K562 (cell line): ENCODE data around the gene SVIL. TPM values are rescaled to one million over a fixed set of nuclear protein-coding genes. Genes with fewer than 3 reads are reported as not detected.
"Not testable (repeated sequence)": the region's sequence is repeated elsewhere in the genome, so short reads cannot be mapped to it uniquely, and the experiment has no call there.

Experiments
- ATAC-seq: fragments of 200-7000 bp; cut with Tn5 transposase; 3 replicates; pipeline ENCODE4 v1.9.1; 2020; ENCODE audit warnings: moderate library complexity
- BruUV-seq: library from RNA; stranded (reverse); fragments of 400-500 nt; replicated peaks from 2 replicates; lab custom pipeline; 2021; lab: Mats Ljungman, UMichigan
- CTCF ChIA-PET: fragments of 300-600 bp; formaldehyde crosslinking; extraction: SDS; loops from one replicate; lab custom pipeline; 2021; ENCODE audit warnings: low intra/inter-chr PET ratio; lab: Yijun Ruan, JAX
- POLR2A ChIA-PET: fragments of 300-600, 350-650 bp; sonication (Branson Sonifier 250); formaldehyde crosslinking; extraction: SDS; loops from one replicate; lab custom pipeline; 2021; ENCODE audit warnings: antibody characterized with exemption, inconsistent platforms; lab: Yijun Ruan, JAX
- DNase-seq, 4 experiments: peaks; one replicate each; pipeline versions ENCODE4 v3.0.0 to v3.0.0-alpha.2; 2011 to 2018; ENCODE audit warnings: low spot score in 3 of 4, mixed read lengths in 3 of 4; ENCODE audit errors: extremely low read depth in 1 of 4
- FAIRE-seq: peaks from 2 replicates; lab custom pipeline; 2011; peaks lifted over from hg19 to GRCh38; lab: Jason Lieb, UNC
- H2AFZ ChIP-seq: 2 replicates; pipeline ENCODE4 v1.6.0; 2011; ENCODE audit warnings: low read depth, low read length, control low read depth, inconsistent platforms
- H3K27ac ChIP-seq: fragments of 200-600 bp; 3 replicates; pipeline ENCODE4 v1.8.0; 2011; ENCODE audit warnings: low read depth, mild to moderate bottlenecking, control low read depth, inconsistent platforms, low read length, moderate library complexity, mixed read lengths; ENCODE audit errors: extremely low read depth
- H3K27me3 ChIP-seq, 2 experiments: fragments of 300-600 bp in 1 of 2; 2 replicates in 1 of 2; 3 replicates in 1 of 2; pipeline versions ENCODE4 v1.6.0 to v1.8.0; 2011; ENCODE audit warnings: inconsistent platforms in 2 of 2, low read length in 2 of 2, mild to moderate bottlenecking in 1 of 2, mixed read lengths in 1 of 2, moderate library complexity in 1 of 2; ENCODE audit not compliant: control insufficient read depth in 2 of 2, insufficient read depth in 2 of 2
- H3K36me3 ChIP-seq: fragments of 300-600 bp; 3 replicates; pipeline ENCODE4 v1.8.0; 2011; ENCODE audit warnings: mild to moderate bottlenecking, low read length, inconsistent platforms; ENCODE audit not compliant: control insufficient read depth, insufficient read depth
- H3K4me1 ChIP-seq, 2 experiments: fragments of 200-600 bp in 1 of 2; replicated peaks in 1 of 2; 2 replicates in 1 of 2; 3 replicates in 1 of 2; pipeline versions ENCODE4 v1.5.1 to v1.8.0; 2011; ENCODE audit warnings: inconsistent platforms in 2 of 2, low read length in 2 of 2, mild to moderate bottlenecking in 1 of 2, mixed read lengths in 1 of 2, moderate library complexity in 1 of 2; ENCODE audit not compliant: control insufficient read depth in 2 of 2, insufficient read depth in 2 of 2
- H3K4me2 ChIP-seq: 2 replicates; pipeline ENCODE4 v1.6.1; 2011; ENCODE audit warnings: low read length, control low read depth, inconsistent platforms, mixed read lengths; ENCODE audit not compliant: insufficient read depth
- H3K4me3 ChIP-seq: fragments of 200-600 bp; sonication (generic), shearing (Covaris generic); 2 replicates; pipeline ENCODE4 v1.5.1; 2016; ENCODE audit warnings: control low read depth, inconsistent platforms
- H3K79me2 ChIP-seq: fragments of 200-600 bp; 3 replicates; pipeline ENCODE4 v1.8.0; 2011; ENCODE audit warnings: low read length, inconsistent platforms; ENCODE audit not compliant: control insufficient read depth, insufficient read depth
- H3K9ac ChIP-seq, 2 experiments: 2 replicates each; pipeline versions ENCODE4 v1.6.0 to v1.6.1; 2011; ENCODE audit warnings: low read depth in 2 of 2, low read length in 2 of 2, control low read depth in 1 of 2, inconsistent platforms in 1 of 2, mild to moderate bottlenecking in 1 of 2, mixed read lengths in 1 of 2; ENCODE audit not compliant: insufficient read depth in 1 of 2
- H3K9me1 ChIP-seq: one replicate; pipeline ENCODE4 v1.6.0; 2011; ENCODE audit warnings: inconsistent platforms, mild to moderate bottlenecking, low read length, moderate library complexity; ENCODE audit not compliant: control insufficient read depth, insufficient read depth
- H3K9me3 ChIP-seq: replicated peaks from 2 replicates; pipeline ENCODE4 v1.5.1; 2011; ENCODE audit warnings: low read depth, low read length, inconsistent platforms; ENCODE audit not compliant: control insufficient read depth, insufficient read depth
- H4K20me1 ChIP-seq: replicated peaks from 2 replicates; pipeline ENCODE4 v1.6.1; 2011; ENCODE audit warnings: low read length, inconsistent platforms, mixed read lengths; ENCODE audit not compliant: control insufficient read depth, insufficient read depth
- BRF1 ChIP-seq: IDR thresholded peaks from 3 replicates; pipeline ENCODE4 v1.6.1; 2011; ENCODE audit warnings: borderline replicate concordance, mild to moderate bottlenecking; ENCODE audit not compliant: insufficient read length; ENCODE audit errors: extremely low read depth
- CBX1 ChIP-seq: sonication (generic); IDR thresholded peaks from 2 replicates; pipeline ENCODE4 v1.6.1; 2016; ENCODE audit warnings: antibody characterized with exemption, low read depth, mild to moderate bottlenecking
- CHD1 ChIP-seq: fragments of 200-600 bp; sonication (generic); IDR thresholded peaks from one replicate; pipeline ENCODE4 v1.6.1; 2012; ENCODE audit warnings: mild to moderate bottlenecking, moderate library complexity, low read length, inconsistent platforms
- NFE2L1 ChIP-seq: fragments of 450-650 bp; IDR thresholded peaks from 2 replicates; pipeline ENCODE4 v1.6.1; 2016; ENCODE audit warnings: missing genetic modification characterization, low read depth, mild to moderate bottlenecking, missing compliant biosample characterization, moderate library complexity, borderline replicate concordance
- RBM15 ChIP-seq: fragments of 200-400 bp; formaldehyde crosslinking; IDR thresholded peaks from 2 replicates; pipeline ENCODE4 v1.6.1; 2018; ENCODE audit warnings: mild to moderate bottlenecking, low read length, moderate library complexity; ENCODE audit not compliant: insufficient read depth
- TRIM24 ChIP-seq, 2 experiments: fragments of 450-650 bp; IDR thresholded peaks; 2 replicates each; pipeline ENCODE4 v1.6.1; 2016
- ZNF77 ChIP-seq: fragments of 250-450 bp; sonication (Bioruptor Pico); IDR thresholded peaks from 2 replicates; pipeline ENCODE4 v1.5.0; 2020
- WGBS: fragments of 100-300 bp; shearing (Covaris generic); methylation state at CpG from one replicate; pipeline ENCODE4 v1.1.6; 2016; ENCODE audit warnings: low coverage, mixed read lengths; ENCODE audit not compliant: insufficient coverage; ENCODE audit errors: missing lambda C conversion rate; 5-methylcytosine and 5-hydroxymethylcytosine counted together
- in situ Hi-C: fragments of 300-500 bp; cut with MboI; formaldehyde crosslinking; loops from 4 replicates; pipeline ENCODE4 v1.15.0; 2018; ENCODE audit warnings: inconsistent platforms, mixed read lengths
- intact Hi-C: fragments of 100-400 bp; cut with micrococcal nuclease; formaldehyde crosslinking; loops from 2 replicates; pipeline ENCODE4 v1.14.2; 2022
- polyA plus RNA-seq, 8 experiments: library from polyadenylated mRNA; depleted of rRNA in 4 of 8; stranded (reverse) in 5 of 8; unstranded in 3 of 8; fragments of >200 nt; fragmentation: Nextera tagmentation in 2 of 8; fragmentation: Illumina TruSeq in 1 of 8; extraction: Ambion mirVana in 2 of 8; extraction: Trizol in 1 of 8; gene quantifications; 2 replicates each; pipeline versions ENCODE4 v1.2.1 to v1.2.3, GENCODE V29; 2011 to 2014; ENCODE audit warnings: inconsistent platforms in 1 of 8, missing spikeins in 1 of 8
- total RNA-seq, 7 experiments: library from RNA; depleted of rRNA in 6 of 7; stranded (reverse); fragments of >200 nt in 6 of 7; fragmentation: Illumina TruSeq in 2 of 7; extraction: Trizol in 2 of 7; gene quantifications; 2 replicates each; pipeline versions ENCODE4 v1.2.1 to v1.2.3, GENCODE V29; 2011 to 2021; ENCODE audit warnings: low replicate concordance in 1 of 7
- TF ChIP-seq, protein P1 (sequence below): sonication (generic); formaldehyde crosslinking; IDR thresholded peaks from 2 replicates; pipeline ENCODE4 v1.8.0; 2022; ENCODE audit warnings: mild to moderate bottlenecking, missing genetic modification reagents
- TF ChIP-seq, protein P2 (sequence below): fragments of 250-450 bp; sonication (Bioruptor Pico); IDR thresholded peaks from 2 replicates; pipeline ENCODE4 v1.8.0; 2021; ENCODE audit warnings: mild to moderate bottlenecking, moderate library complexity
- TF ChIP-seq, protein P3 (sequence below): fragments of 250-450 bp; sonication (Bioruptor Pico); IDR thresholded peaks from 2 replicates; pipeline ENCODE4 v1.5.0; 2021

SVIL gene
- total and polyA plus RNA-seq, 9 of the 15 experiments (the other 6 are each of a cell fraction or from before 2014, with no cell fraction given): under 0.01 to 0.18 (median 0.05) TPM; not detected in 3

DNA sequence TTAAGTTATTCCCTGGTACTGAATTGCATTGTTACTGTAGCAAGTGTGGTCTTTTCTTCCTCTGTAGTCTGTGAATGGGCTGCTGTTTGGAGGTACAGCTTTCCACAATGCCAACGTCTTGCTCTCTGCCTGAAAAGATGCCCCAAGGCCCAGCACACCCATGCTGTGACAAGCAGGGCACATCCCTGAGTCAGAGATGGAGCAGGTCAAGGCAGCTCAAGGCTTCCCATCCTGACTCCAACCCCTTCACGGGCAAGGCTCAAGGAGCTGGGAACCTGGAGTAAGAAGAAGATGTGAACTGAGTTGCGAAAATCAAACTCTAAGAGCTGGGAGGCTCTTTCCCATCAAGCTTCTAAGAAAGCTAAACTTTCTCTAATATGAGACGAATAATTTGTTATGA, 27.2 kb downstream of the SVIL start (continued):
- TF ChIP-seq NFE2L1: no peak
- TF ChIP-seq, protein P1, sequence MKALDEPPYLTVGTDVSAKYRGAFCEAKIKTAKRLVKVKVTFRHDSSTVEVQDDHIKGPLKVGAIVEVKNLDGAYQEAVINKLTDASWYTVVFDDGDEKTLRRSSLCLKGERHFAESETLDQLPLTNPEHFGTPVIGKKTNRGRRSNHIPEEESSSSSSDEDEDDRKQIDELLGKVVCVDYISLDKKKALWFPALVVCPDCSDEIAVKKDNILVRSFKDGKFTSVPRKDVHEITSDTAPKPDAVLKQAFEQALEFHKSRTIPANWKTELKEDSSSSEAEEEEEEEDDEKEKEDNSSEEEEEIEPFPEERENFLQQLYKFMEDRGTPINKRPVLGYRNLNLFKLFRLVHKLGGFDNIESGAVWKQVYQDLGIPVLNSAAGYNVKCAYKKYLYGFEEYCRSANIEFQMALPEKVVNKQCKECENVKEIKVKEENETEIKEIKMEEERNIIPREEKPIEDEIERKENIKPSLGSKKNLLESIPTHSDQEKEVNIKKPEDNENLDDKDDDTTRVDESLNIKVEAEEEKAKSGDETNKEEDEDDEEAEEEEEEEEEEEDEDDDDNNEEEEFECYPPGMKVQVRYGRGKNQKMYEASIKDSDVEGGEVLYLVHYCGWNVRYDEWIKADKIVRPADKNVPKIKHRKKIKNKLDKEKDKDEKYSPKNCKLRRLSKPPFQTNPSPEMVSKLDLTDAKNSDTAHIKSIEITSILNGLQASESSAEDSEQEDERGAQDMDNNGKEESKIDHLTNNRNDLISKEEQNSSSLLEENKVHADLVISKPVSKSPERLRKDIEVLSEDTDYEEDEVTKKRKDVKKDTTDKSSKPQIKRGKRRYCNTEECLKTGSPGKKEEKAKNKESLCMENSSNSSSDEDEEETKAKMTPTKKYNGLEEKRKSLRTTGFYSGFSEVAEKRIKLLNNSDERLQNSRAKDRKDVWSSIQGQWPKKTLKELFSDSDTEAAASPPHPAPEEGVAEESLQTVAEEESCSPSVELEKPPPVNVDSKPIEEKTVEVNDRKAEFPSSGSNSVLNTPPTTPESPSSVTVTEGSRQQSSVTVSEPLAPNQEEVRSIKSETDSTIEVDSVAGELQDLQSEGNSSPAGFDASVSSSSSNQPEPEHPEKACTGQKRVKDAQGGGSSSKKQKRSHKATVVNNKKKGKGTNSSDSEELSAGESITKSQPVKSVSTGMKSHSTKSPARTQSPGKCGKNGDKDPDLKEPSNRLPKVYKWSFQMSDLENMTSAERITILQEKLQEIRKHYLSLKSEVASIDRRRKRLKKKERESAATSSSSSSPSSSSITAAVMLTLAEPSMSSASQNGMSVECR: no peak
- no peak for TF ChIP-seq BRF1
- TF ChIP-seq, protein P2, sequence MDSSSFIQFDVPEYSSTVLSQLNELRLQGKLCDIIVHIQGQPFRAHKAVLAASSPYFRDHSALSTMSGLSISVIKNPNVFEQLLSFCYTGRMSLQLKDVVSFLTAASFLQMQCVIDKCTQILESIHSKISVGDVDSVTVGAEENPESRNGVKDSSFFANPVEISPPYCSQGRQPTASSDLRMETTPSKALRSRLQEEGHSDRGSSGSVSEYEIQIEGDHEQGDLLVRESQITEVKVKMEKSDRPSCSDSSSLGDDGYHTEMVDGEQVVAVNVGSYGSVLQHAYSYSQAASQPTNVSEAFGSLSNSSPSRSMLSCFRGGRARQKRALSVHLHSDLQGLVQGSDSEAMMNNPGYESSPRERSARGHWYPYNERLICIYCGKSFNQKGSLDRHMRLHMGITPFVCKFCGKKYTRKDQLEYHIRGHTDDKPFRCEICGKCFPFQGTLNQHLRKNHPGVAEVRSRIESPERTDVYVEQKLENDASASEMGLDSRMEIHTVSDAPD (CRISPR knock-in tag): no peak
- TF ChIP-seq CHD1: no peak
- no peak for TF ChIP-seq RBM15
- no peak for TF ChIP-seq TRIM24 (IDR thresholded peaks at IDR 0.05)
- TF ChIP-seq, protein P3, sequence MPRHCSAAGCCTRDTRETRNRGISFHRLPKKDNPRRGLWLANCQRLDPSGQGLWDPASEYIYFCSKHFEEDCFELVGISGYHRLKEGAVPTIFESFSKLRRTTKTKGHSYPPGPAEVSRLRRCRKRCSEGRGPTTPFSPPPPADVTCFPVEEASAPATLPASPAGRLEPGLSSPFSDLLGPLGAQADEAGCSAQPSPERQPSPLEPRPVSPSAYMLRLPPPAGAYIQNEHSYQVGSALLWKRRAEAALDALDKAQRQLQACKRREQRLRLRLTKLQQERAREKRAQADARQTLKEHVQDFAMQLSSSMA (CRISPR knock-in tag): no peak
- no peak for TF ChIP-seq ZNF77 (CRISPR knock-in tag)
- no peak for TF ChIP-seq CBX1

DNA sequence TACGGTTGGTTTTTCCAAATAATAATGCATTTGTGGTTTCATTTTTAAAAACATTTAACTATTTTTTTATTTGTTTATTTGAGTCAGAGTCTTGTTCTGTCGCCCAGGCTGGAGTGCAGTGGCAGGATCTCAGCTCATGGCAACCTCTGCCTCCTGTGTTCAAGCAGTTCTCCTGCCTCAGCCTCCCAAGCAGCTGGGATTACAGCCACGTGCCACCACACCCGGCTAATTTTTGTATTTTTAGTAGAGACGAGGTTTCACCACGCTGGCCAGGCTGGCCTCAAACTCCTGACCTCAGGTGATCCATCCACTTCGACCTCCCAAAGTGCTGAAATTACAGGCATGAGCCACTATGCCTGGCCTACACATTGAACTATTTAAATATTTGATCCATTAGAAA, 28.1 kb downstream of the SVIL start:
- H3K27ac ChIP-seq, H3K4me2 ChIP-seq, H3K4me3 ChIP-seq, CTCF ChIA-PET, H3K9me3 ChIP-seq, H3K9me1 ChIP-seq, ATAC-seq, H3K36me3 ChIP-seq, POLR2A ChIA-PET, H3K27me3 ChIP-seq, H3K4me1 ChIP-seq, H3K9ac ChIP-seq, FAIRE-seq, in situ Hi-C loops, H3K79me2 ChIP-seq, DNase-seq, BruUV-seq, H2AFZ ChIP-seq, intact Hi-C loops, H4K20me1 ChIP-seq: not testable (repeated sequence)
- WGBS: 0% methylated on average over 7 of the region's 7 CpGs
